CD4-positive, alpha-beta T cell treated with Interleukin-21 for 1 hour (primary cell): Measurements from ENCODE around the gene GLB1L2.

Experiments
- DNase-seq: peaks from one replicate; pipeline ENCODE4 v3.0.0-alpha.2; 2020

The GLB1L2 gene

GRCh38 chr11:134406264-134407185 lies 74.7 kb downstream of the GLB1L2 start:
- DNase-seq: no peak

- no peak for DNase-seq
These were observed 75.6 kb downstream of the GLB1L2 start for GRCh38 chr11:134407321-134407828.

- DNase-seq: no peak
These were observed 76.1 kb downstream of the GLB1L2 start for GRCh38 chr11:134407923-134408322.

GRCh38 chr11:134409552-134410429 lies 78.0 kb downstream of the GLB1L2 start:
- DNase-seq: no peak

GRCh38 chr11:134410766-134411165 lies 79.0 kb downstream of the GLB1L2 start:
- DNase-seq: no peak

- DNase-seq: peak; percentile 20
These were observed 80.6 kb downstream of the GLB1L2 start, which contains the start of gene B3GAT1 for GRCh38 chr11:134412203-134413042. TSS of gene B3GAT1 (minus strand) at chr11:134412242. CDS start at chr11:134387659, 24,583 bp downstream.

GRCh38 chr11:134413043-134413825 lies 81.4 kb downstream of the GLB1L2 start:
- no peak for DNase-seq

GRCh38 chr11:134413826-134414731 lies 82.3 kb downstream of the GLB1L2 start:
- no peak for DNase-seq

- no peak for DNase-seq
These were observed 83.3 kb downstream of the GLB1L2 start for GRCh38 chr11:134414766-134415765.

- no peak for DNase-seq
These were observed 84.9 kb downstream of the GLB1L2 start for GRCh38 chr11:134416726-134417125.

- no peak for DNase-seq
These were observed 86.4 kb downstream of the GLB1L2 start for GRCh38 chr11:134417871-134418840.

- no peak for DNase-seq
These were observed 91.3 kb downstream of the GLB1L2 start for GRCh38 chr11:134423106-134423505.

GRCh38 chr11:134425413-134425812 lies 93.6 kb downstream of the GLB1L2 start:
- DNase-seq: no peak
